Activated CD4-positive, alpha-beta T cell treated with anti-CD3 and anti-CD28 coated beads, Interleukin-2, amount 10 ng/mL, durations not matched to agents 7 days and 5 days (primary cell): ENCODE measurements around the gene CDC27. TPM values are rescaled to one million over a fixed set of nuclear protein-coding genes. Genes with fewer than 3 reads are reported as not detected.
"Not testable (repeated sequence)": the region's sequence is repeated elsewhere in the genome, so short reads cannot be mapped to it uniquely, and the experiment has no call there.

Experiments used
- CTCF ChIA-PET: fragments of 350-600 bp; sonication (Branson Sonifier 250); formaldehyde crosslinking; loops from one replicate; lab custom pipeline; 2021; ENCODE audit warnings: antibody characterized with exemption; lab: Charles Lee
- POLR2A ChIA-PET: fragments of 350-600 bp; sonication (Branson Sonifier 250); formaldehyde crosslinking; loops from one replicate; lab custom pipeline; 2021; ENCODE audit warnings: antibody characterized with exemption; lab: Charles Lee
- DNase-seq: peaks from one replicate; pipeline ENCODE4 v3.0.0-alpha.2; 2020
- H3K27ac Mint-ChIP-seq: one replicate; pipeline ENCODE4 v1.8.0; 2021; ENCODE audit warnings: mild to moderate bottlenecking, moderate library complexity, mixed read lengths
- H3K27me3 Mint-ChIP-seq: one replicate; pipeline ENCODE4 v1.8.0; 2021; ENCODE audit warnings: mixed read lengths
- H3K36me3 Mint-ChIP-seq: one replicate; pipeline ENCODE4 v1.8.0; 2021; ENCODE audit warnings: low read depth, mixed read lengths
- H3K4me1 Mint-ChIP-seq: one replicate; pipeline ENCODE4 v1.8.0; 2021; ENCODE audit warnings: mixed read lengths
- H3K4me3 Mint-ChIP-seq: one replicate; pipeline ENCODE4 v1.8.0; 2021; ENCODE audit warnings: mild to moderate bottlenecking, moderate library complexity, mixed read lengths
- H3K9me3 Mint-ChIP-seq: one replicate; pipeline ENCODE4 v1.8.0; 2021; ENCODE audit warnings: mixed read lengths
- total RNA-seq, 2 experiments: library from RNA; stranded (reverse); gene quantifications; one replicate each; pipeline ENCODE4 v1.2.3, GENCODE V29; 2021

The CDC27 gene
- total RNA-seq, 2 experiments from 2014 or later = 128 to 159 TPM

DNA sequence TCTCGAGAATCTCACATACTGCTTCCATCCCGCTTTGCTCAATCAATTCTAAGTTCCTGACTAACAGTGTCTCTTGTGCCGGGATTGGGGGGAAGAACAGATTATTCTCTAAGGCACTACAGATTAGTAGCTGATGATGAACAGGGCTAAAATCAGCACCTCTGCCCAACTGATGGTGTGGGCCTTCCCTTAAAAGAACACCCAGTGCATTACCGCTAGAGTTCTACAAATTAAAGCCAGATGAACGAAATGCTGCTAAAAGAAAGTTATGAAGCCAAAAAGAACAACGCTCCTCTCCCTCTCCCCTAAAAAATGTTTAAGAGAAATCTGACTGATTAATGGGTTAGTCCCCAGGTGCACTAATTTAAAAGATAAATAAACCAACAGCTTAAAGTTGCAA lies 4.4 kb downstream of the CDC27 start:
- peaks cover 26% of the 10 kb centered on the region for H3K36me3 Mint-ChIP-seq
- ChIA-PET POLR2A (no interaction called here), CTCF (interaction anchor here (0.7 to 1.2 kb wide), 4 partner anchors 15 to 26 kb away, joined by 3 to 4 read pairs (median 3); no protein-coding TSS in a partner anchor)
- H3K4me3 Mint-ChIP-seq = no peak overlapping the region
- no peaks in the 10 kb centered on the region for H3K9me3 Mint-ChIP-seq
- H3K4me1 Mint-ChIP-seq = peaks cover 52% of the 10 kb centered on the region
- H3K27ac Mint-ChIP-seq = no peak overlapping the region
- no peaks in the 10 kb centered on the region for H3K27me3 Mint-ChIP-seq
- DNase-seq = no peak

DNA sequence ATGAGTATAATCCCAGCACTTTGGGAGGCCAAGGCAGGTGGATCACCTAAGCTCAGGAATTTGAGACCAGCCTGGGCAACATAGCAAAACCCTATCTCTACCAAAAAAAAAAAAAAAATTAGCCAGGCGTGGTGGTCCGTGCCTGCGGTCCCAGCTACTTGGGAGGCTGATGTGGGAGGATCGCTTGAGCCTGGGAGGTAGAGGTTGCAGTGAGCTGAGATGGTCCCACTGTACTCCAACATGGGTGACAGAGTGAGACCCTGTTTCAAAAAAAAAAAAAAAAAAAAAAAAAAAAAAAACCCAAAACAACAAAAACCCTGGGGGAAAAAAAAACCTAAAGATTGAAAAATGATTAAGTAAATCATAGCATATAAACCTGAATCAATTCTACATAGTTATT lies 8.1 kb downstream of the CDC27 start:
- Mint-ChIP-seq H3K36me3 (peaks cover 37% of the 10 kb centered on the region), H3K4me1 (peaks cover 47% of the 10 kb centered on the region)
- H3K9me3 Mint-ChIP-seq, H3K4me3 Mint-ChIP-seq, H3K27ac Mint-ChIP-seq, H3K27me3 Mint-ChIP-seq, DNase-seq, CTCF ChIA-PET, POLR2A ChIA-PET: not testable (repeated sequence)

DNA sequence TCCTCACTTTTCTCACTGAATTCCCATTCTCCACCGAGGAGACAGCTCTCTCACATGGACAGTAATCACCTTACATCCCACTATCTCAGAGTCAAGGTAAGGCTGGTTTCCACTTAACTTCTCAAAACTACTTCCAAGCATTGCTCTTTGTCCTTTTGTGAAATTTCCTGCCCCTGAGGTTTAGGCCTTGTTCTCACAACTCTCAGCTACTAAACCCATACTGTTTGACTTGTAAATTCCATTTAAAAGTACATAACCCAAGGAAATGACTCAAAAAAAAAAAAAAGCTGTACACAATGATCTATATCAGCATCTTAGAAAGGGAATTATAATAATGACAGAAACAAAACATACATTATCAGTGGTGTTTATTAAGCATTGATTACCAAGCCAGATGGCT lies 8.8 kb downstream of the CDC27 start:
- Mint-ChIP-seq H3K27ac (no peak overlapping the region), H3K36me3 (peaks cover 37% of the 10 kb centered on the region), H3K27me3 (no peaks in the 10 kb centered on the region), H3K4me1 (peaks cover 43% of the 10 kb centered on the region), H3K9me3 (no peaks in the 10 kb centered on the region), H3K4me3 (no peak overlapping the region)
- no peak for DNase-seq
- ChIA-PET CTCF (no interaction called here), POLR2A (no interaction called here)

DNA sequence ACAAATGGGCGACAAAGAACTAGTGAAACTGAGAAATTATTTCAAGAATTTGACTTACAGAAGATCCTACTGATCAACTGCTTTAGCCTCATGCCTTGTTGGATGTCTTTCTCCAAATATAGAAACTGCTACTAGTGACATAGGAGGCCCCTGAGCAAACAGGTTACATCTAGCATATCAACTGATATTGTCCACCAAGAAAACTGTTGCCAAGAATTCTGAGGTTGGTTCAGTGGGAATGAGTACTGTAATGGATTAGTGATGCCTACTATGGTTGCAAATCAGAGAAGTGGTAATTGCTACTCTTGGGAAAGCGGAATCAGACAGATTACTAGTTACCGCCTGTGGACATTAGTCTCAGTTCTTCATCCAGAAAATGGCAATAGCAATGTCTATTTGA lies 10.0 kb downstream of the CDC27 start:
- no peak overlapping the region for H3K4me3 Mint-ChIP-seq
- H3K4me1 Mint-ChIP-seq = peaks cover 43% of the 10 kb centered on the region
- H3K27me3 Mint-ChIP-seq = no peaks in the 10 kb centered on the region
- ChIA-PET CTCF (no interaction called here), POLR2A (no interaction called here)
- no peaks in the 10 kb centered on the region for H3K9me3 Mint-ChIP-seq
- H3K27ac Mint-ChIP-seq = peak overlapping the region; percentile 46
- peaks cover 44% of the 10 kb centered on the region for H3K36me3 Mint-ChIP-seq
- DNase-seq = no peak

DNA sequence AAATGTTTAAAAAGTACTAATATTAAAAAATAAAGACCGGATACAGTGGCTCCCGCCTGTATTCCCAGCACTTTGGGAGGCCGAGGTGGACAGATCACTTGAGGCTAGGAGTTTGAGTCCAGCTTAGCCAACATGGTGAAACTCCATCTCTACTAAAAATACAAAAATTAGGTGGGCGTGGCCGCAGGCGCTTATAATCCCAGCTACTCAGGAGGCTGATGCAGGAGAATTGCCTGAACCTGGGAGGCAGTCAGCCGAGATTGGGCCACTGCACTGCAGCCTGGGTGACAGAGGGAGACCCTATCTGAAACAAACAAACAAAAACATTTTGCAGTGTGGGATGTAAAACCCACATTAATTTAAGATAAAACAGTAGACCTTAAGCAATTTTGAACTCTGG lies 11.8 kb downstream of the CDC27 start:
- peaks cover 43% of the 10 kb centered on the region for H3K4me1 Mint-ChIP-seq
- ChIA-PET CTCF (no interaction called here), POLR2A (no interaction called here)

DNA sequence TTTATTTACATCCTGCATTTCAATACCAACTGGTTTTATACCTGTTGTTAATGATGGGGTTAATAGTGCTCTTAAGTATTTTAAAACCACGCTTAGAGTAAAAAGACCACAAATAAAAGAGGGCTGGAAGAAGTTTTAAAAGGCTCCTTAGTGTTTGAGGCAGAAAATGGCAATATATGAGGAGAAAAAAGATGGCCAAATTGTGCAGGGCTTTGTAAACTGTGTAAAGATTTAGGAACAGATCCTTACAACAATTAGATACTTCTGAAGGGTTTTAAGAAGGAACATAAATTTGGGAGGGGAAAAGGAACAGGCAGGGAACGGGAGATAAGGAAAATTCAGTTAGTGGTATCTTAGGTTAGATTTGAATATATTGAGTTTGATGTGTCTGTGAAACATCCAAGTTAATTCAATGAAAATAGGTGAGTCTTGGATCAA lies 12.7 kb downstream of the CDC27 start:
- DNase-seq = no peak
- H3K27ac Mint-ChIP-seq = no peak overlapping the region
- H3K36me3 Mint-ChIP-seq = peaks cover 47% of the 10 kb centered on the region
- no peaks in the 10 kb centered on the region for H3K27me3 Mint-ChIP-seq
- ChIA-PET CTCF (no interaction called here), POLR2A (no interaction called here)
- H3K9me3 Mint-ChIP-seq = no peaks in the 10 kb centered on the region
- H3K4me3 Mint-ChIP-seq = no peak overlapping the region
- peaks cover 35% of the 10 kb centered on the region for H3K4me1 Mint-ChIP-seq

More for the DNA sequence above, 11.8 kb downstream of the CDC27 start:
- Mint-ChIP-seq H3K9me3 (no peaks in the 10 kb centered on the region), H3K27ac (no peak overlapping the region), H3K4me3 (no peak overlapping the region), H3K36me3 (peaks cover 46% of the 10 kb centered on the region), H3K27me3 (no peaks in the 10 kb centered on the region)
- no peak for DNase-seq

DNA sequence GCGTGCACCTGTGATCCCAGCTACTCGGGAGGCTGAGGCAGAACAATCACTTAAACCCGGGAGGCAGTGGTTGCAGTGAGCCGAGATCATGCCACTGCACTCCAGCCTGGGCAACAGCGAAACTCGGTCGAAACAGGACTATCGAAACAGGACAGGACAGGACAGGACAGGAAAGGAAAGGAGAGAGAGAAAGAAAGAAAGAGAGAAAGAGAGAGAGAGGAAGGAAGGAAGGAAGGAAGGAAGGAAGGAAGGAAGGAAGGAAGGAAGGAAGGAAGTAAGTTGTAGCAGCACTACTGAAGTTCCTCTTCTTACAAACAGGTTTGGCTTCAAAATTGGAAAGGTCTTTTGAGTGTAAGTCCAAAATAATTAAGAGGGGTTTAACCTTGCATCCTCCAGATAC lies 14.3 kb downstream of the CDC27 start:
- H3K4me3 Mint-ChIP-seq, H3K9me3 Mint-ChIP-seq, POLR2A ChIA-PET, H3K27ac Mint-ChIP-seq, H3K27me3 Mint-ChIP-seq, DNase-seq: not testable (repeated sequence)
- CTCF ChIA-PET = interaction anchor here (0.7 kb wide), 1 partner anchor 41 kb away, joined by 3 read pairs; no protein-coding TSS in a partner anchor
- Mint-ChIP-seq H3K4me1 (peaks cover 34% of the 10 kb centered on the region), H3K36me3 (peaks cover 51% of the 10 kb centered on the region)

DNA sequence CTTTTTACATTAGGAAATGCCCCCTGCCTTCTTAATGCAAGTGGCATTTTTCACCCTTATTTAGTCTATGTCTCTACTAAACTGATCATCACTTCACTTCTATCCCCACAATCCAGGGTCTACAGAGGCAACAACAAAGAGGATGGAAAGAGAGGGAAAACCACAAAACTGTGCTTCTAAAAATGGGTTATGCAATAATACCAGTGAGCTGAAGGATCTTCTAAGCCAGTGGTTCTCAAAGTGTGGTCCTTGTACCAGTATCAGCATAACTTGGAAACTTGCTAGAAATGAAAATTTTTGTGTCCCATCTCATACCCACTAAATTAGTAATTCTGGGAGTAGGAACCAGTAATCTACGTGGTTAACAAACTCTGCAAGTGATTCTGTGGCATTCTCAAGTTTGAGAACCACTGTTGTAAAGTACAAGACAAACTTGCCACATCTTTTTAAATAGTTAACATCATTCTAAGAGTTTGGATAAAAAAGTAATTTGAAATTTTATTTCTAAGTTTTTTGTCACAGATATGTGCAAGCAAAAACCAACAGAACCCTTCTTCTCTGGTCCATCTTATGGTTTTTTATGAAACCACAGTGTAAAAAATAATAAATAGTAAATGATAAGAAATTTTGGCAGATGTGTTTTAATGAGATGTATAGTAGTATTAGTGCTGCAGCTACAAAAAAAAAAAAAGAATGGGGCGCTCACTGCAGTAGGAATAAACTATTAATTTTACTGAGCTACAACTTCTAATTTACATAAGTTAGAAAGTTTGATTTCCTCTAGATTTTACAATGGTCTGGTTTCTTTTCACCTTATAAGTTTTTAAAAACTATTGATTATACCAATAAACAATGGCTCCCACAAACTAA lies 16.2 kb downstream of the CDC27 start:
- ChIA-PET POLR2A (no interaction called here), CTCF (interaction anchor here (0.6 to 1.1 kb wide), 3 partner anchors 28 to 43 kb away, joined by 3 to 5 read pairs (median 4); partner anchors contain the start of gene MYL4)

DNA sequence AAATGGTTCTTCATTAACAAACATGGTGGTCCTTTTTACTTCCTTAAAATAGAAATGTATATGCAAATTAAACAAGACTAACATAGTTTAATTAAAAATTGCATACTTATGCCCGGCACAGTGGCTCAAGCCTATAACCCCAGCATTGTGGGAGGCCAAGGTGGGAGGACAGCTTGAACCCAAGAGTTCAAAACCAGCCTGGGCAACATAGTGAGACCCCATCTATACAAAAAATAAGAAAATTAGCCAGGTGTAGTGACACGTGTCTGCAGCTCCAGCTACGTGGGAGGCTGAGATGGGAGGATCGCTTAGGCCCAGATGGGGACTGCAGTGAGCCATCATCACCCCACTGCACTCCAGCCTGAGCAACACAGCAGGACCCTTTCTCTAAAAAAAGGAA lies 18.4 kb downstream of the CDC27 start:
- no peaks in the 10 kb centered on the region for H3K9me3 Mint-ChIP-seq
- no peak for DNase-seq
- peaks cover 54% of the 10 kb centered on the region for H3K36me3 Mint-ChIP-seq
- H3K4me1 Mint-ChIP-seq = peaks cover 31% of the 10 kb centered on the region
- ChIA-PET POLR2A (interaction anchor here (0.5 kb wide), 1 partner anchor 450 kb away, joined by 3 read pairs; no protein-coding TSS in a partner anchor), CTCF (interaction anchor here (0.9 kb wide), 1 partner anchor 40 kb away, joined by 3 read pairs; no protein-coding TSS in a partner anchor)
- H3K27me3 Mint-ChIP-seq = no peaks in the 10 kb centered on the region
- no peak overlapping the region for H3K4me3 Mint-ChIP-seq
- no peak overlapping the region for H3K27ac Mint-ChIP-seq

More for the DNA sequence above, 16.2 kb downstream of the CDC27 start:
- Mint-ChIP-seq H3K9me3 (no peaks in the 10 kb centered on the region), H3K36me3 (peaks cover 54% of the 10 kb centered on the region), H3K27me3 (no peaks in the 10 kb centered on the region), H3K4me3 (no peak overlapping the region), H3K4me1 (peaks cover 37% of the 10 kb centered on the region), H3K27ac (no peak overlapping the region)
- DNase-seq = no peak

DNA sequence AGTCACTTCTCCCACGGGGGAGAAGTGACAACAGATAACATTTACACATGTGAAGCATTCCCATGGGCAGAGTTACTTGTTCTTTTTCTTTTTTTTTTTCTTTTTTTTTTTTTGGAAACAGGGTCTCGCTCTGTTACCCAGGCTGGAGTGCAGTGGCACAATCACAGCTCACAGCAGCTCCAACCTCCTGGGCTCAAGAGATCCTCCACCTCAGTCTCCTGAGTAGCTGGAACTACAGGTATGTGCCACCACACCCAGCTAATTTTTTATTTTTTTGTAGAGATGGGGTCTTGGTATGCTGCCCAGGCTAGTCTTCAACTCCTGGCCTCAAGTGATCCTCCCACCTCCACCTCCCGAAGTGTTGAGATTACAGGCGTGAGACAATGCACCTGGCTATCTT lies 20.2 kb downstream of the CDC27 start:
- DNase-seq, H3K27ac Mint-ChIP-seq, H3K4me3 Mint-ChIP-seq, POLR2A ChIA-PET, H3K9me3 Mint-ChIP-seq, H3K27me3 Mint-ChIP-seq: not testable (repeated sequence)
- H3K36me3 Mint-ChIP-seq = peaks cover 52% of the 10 kb centered on the region
- H3K4me1 Mint-ChIP-seq = peaks cover 24% of the 10 kb centered on the region
- CTCF ChIA-PET = interaction anchor here (0.7 to 1.1 kb wide), 2 partner anchors 23 to 42 kb away, joined by 3 read pairs; no protein-coding TSS in a partner anchor

DNA sequence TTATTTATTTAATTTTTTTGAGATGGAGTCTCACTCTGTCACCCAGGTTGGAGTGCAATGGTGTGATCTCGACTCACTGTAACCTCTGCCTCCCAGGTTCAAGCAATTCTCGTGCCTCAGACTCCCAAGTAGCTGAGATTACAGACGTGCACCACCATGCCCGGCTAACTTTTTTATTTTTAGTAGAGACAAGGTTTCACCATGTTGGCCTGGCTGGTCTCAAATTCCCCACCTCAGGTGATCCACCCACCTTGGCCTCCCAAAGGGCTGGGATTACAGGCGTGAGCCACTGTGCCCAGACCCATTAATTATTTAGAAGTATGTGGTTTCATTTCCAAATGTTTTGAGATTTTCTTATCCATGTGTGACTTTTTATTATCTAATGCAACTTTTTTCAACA lies 22.2 kb downstream of the CDC27 start:
- H3K4me3 Mint-ChIP-seq, H3K27ac Mint-ChIP-seq, CTCF ChIA-PET, DNase-seq, H3K9me3 Mint-ChIP-seq, H3K27me3 Mint-ChIP-seq: not testable (repeated sequence)
- POLR2A ChIA-PET = interaction anchor here (0.6 kb wide), 1 partner anchor 549 kb away, joined by 3 read pairs; no protein-coding TSS in a partner anchor
- Mint-ChIP-seq H3K36me3 (peaks cover 59% of the 10 kb centered on the region), H3K4me1 (peaks cover 28% of the 10 kb centered on the region)

DNA sequence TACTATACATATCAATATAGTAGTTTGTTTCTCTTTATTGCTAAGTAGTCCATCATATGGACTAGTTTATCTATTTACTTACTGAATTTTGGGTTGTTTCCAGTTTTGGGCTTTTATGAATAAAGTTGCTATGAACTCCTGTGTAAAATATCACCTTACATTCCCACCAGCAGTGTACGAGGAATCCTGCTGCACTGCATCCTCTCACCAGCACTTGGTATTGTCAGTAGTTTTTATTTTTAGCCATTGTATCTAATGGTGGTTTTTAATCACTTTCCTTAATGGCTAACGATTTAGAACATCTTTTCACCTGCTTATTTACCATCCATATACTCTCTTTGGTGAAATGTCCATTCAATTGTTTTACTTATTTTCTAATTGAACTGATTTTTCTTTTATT lies 24.0 kb downstream of the CDC27 start:
- no peak overlapping the region for H3K4me3 Mint-ChIP-seq
- no peaks in the 10 kb centered on the region for H3K9me3 Mint-ChIP-seq
- ChIA-PET POLR2A (no interaction called here), CTCF (interaction anchor here (1.0 kb wide), 1 partner anchor 24 kb away, joined by 3 read pairs; the partner anchor contains the start of gene CDC27)
- H3K27me3 Mint-ChIP-seq = no peaks in the 10 kb centered on the region
- H3K36me3 Mint-ChIP-seq = peaks cover 54% of the 10 kb centered on the region
- DNase-seq = no peak
- no peak overlapping the region for H3K27ac Mint-ChIP-seq
- H3K4me1 Mint-ChIP-seq = peaks cover 27% of the 10 kb centered on the region

DNA sequence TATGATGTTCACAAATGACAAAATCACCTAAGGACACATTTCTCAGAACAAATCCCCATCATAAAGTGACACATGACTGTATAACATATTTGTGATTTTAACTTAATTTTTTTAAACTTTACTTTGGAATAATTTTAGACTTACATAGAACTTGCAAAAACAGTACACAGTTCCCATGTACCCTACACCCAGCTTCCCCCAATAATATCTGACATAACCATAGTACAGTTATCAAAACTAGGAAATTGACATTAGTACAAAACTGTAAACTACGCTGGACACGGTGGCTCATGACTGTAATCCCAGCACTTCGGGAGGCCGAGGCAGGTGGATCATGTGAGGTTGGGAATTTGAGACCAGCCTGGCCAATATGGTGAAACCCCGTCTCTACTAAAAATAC lies 24.8 kb downstream of the CDC27 start:
- no peak for DNase-seq
- no peak overlapping the region for H3K4me3 Mint-ChIP-seq
- ChIA-PET CTCF (interaction anchor here (1.0 kb wide), 1 partner anchor 25 kb away, joined by 3 read pairs; the partner anchor contains the start of gene CDC27), POLR2A (no interaction called here)
- H3K4me1 Mint-ChIP-seq = peaks cover 26% of the 10 kb centered on the region
- no peak overlapping the region for H3K27ac Mint-ChIP-seq
- peaks cover 48% of the 10 kb centered on the region for H3K36me3 Mint-ChIP-seq
- no peaks in the 10 kb centered on the region for H3K9me3 Mint-ChIP-seq
- no peaks in the 10 kb centered on the region for H3K27me3 Mint-ChIP-seq
